Astrocyte (in vitro differentiated cells and primary cell): ENCODE measurements around the gene SLC25A22. TPM values are rescaled to one million over a fixed set of nuclear protein-coding genes. Genes with fewer than 3 reads are reported as not detected.

Source experiments
- DNase-seq: peaks from one replicate; pipeline ENCODE4 v3.0.0-alpha.2; 2010; ENCODE audit warnings: low read depth
- FAIRE-seq: peaks from 2 replicates; lab custom pipeline; 2011; peaks lifted over from hg19 to GRCh38; lab: Jason Lieb, UNC
- H2AFZ ChIP-seq: 2 replicates; pipeline ENCODE4 v1.6.0; 2012; ENCODE audit warnings: low read depth, low read length, inconsistent platforms
- H3K27ac ChIP-seq: 2 replicates; pipeline ENCODE4 v1.5.1; 2011; ENCODE audit warnings: low read depth, low read length, inconsistent platforms
- H3K27me3 ChIP-seq: 2 replicates; pipeline ENCODE4 v1.6.0; 2011; ENCODE audit warnings: low read length, inconsistent platforms; ENCODE audit not compliant: insufficient read depth
- H3K36me3 ChIP-seq: 2 replicates; pipeline ENCODE4 v1.5.1; 2011; ENCODE audit warnings: low read length, inconsistent platforms; ENCODE audit not compliant: insufficient read depth
- H3K4me1 ChIP-seq: 2 replicates; pipeline ENCODE4 v1.5.1; 2011; ENCODE audit warnings: low read length, inconsistent platforms; ENCODE audit not compliant: insufficient read depth
- H3K4me2 ChIP-seq: 2 replicates; pipeline ENCODE4 v1.6.0; 2012; ENCODE audit warnings: low read length, inconsistent platforms
- H3K4me3 ChIP-seq: 2 replicates; pipeline ENCODE4 v1.5.1; 2011; ENCODE audit warnings: low read depth, mild to moderate bottlenecking, low read length, inconsistent platforms; ENCODE audit not compliant: insufficient read depth
- H3K79me2 ChIP-seq: 2 replicates; pipeline ENCODE4 v1.6.0; 2012; ENCODE audit warnings: mild to moderate bottlenecking, low read length, inconsistent platforms; ENCODE audit not compliant: insufficient read depth
- H3K9ac ChIP-seq: 2 replicates; pipeline ENCODE4 v1.6.0; 2012; ENCODE audit warnings: mild to moderate bottlenecking, low read length, inconsistent platforms
- H3K9me3 ChIP-seq: 2 replicates; pipeline ENCODE4 v1.5.1; 2012; ENCODE audit warnings: low read depth, mild to moderate bottlenecking, low read length, inconsistent platforms; ENCODE audit not compliant: insufficient read depth
- H4K20me1 ChIP-seq: 2 replicates; pipeline ENCODE4 v1.6.0; 2012; ENCODE audit warnings: low read length, inconsistent platforms; ENCODE audit not compliant: insufficient read depth
- H3K27ac Mint-ChIP-seq: one replicate; pipeline ENCODE4 v1.8.0; 2021; ENCODE audit warnings: mild to moderate bottlenecking, mixed read lengths; ENCODE audit not compliant: unreplicated experiment
- H3K27me3 Mint-ChIP-seq: one replicate; pipeline ENCODE4 v1.8.0; 2021; ENCODE audit warnings: low read depth, mixed read lengths; ENCODE audit not compliant: unreplicated experiment
- H3K36me3 Mint-ChIP-seq: one replicate; pipeline ENCODE4 v1.8.0; 2021; ENCODE audit warnings: low read depth, mixed read lengths; ENCODE audit not compliant: unreplicated experiment
- H3K4me1 Mint-ChIP-seq: one replicate; pipeline ENCODE4 v1.8.0; 2021; ENCODE audit warnings: low read depth, mixed read lengths; ENCODE audit not compliant: unreplicated experiment
- H3K4me3 Mint-ChIP-seq: one replicate; pipeline ENCODE4 v1.8.0; 2021; ENCODE audit warnings: mild to moderate bottlenecking, moderate library complexity, mixed read lengths; ENCODE audit not compliant: unreplicated experiment
- H3K9me3 Mint-ChIP-seq: one replicate; pipeline ENCODE4 v1.8.0; 2021; ENCODE audit warnings: mild to moderate bottlenecking, mixed read lengths; ENCODE audit not compliant: unreplicated experiment
- CTCF ChIP-seq: IDR thresholded peaks from 2 replicates; pipeline ENCODE4 v1.5.1; 2011; ENCODE audit warnings: low read depth, mild to moderate bottlenecking, inconsistent platforms, low read length, moderate library complexity; ENCODE audit not compliant: insufficient read depth
- EZH2 ChIP-seq: IDR thresholded peaks from 2 replicates; pipeline ENCODE4 v1.6.1; 2012; ENCODE audit warnings: mild to moderate bottlenecking, low read length, inconsistent platforms; ENCODE audit not compliant: insufficient read depth
- total RNA-seq: library from RNA; stranded (reverse); gene quantifications from 2 replicates; pipeline ENCODE4 v1.2.1, GENCODE V29; 2021

Gene SLC25A22
- total RNA-seq, 1 donor from 2014 or later, result 21.4 TPM

- FAIRE-seq (no peak), DNase-seq (no peak)
- Histone ChIP-seq H3K9ac (no peak overlapping the region), H3K36me3 (peaks cover 3% of the 10 kb centered on the region), H3K9me3 (no peaks in the 10 kb centered on the region), H3K27ac (no peak overlapping the region), H3K4me3 (no peak overlapping the region), H3K4me1 (peaks cover 4% of the 10 kb centered on the region), H3K4me2 (no peak overlapping the region), H4K20me1 (peaks cover 76% of the 10 kb centered on the region), H3K79me2 (peaks cover 49% of the 10 kb centered on the region), H2AFZ (no peak overlapping the region), H3K27me3 (no peaks in the 10 kb centered on the region)
- no peak for TF ChIP-seq EZH2
- no peak for TF ChIP-seq CTCF
- no peaks in the 10 kb centered on the region for H3K9me3 Mint-ChIP-seq
- peaks cover 5% of the 10 kb centered on the region for H3K4me1 Mint-ChIP-seq
- no peak overlapping the region for H3K27ac Mint-ChIP-seq
- no peaks in the 10 kb centered on the region for H3K27me3 Mint-ChIP-seq
- peaks cover 4% of the 10 kb centered on the region for H3K36me3 Mint-ChIP-seq
- H3K4me3 Mint-ChIP-seq, result no peak overlapping the region
Measured at GRCh38 chr11:769887-770641, 28.0 kb downstream of the SLC25A22 start.

GRCh38 chr11:767238-767637 is 30.8 kb downstream of the SLC25A22 start:
- Histone ChIP-seq H3K27ac (no peak overlapping the region), H2AFZ (no peak overlapping the region), H3K4me2 (no peak overlapping the region), H3K4me1 (peaks cover 7% of the 10 kb centered on the region), H3K79me2 (peaks cover 21% of the 10 kb centered on the region), H3K4me3 (no peak overlapping the region), H3K27me3 (no peaks in the 10 kb centered on the region), H4K20me1 (peaks cover 73% of the 10 kb centered on the region), H3K9ac (no peak overlapping the region), H3K9me3 (no peaks in the 10 kb centered on the region), H3K36me3 (peaks cover 14% of the 10 kb centered on the region)
- Mint-ChIP-seq H3K4me1 (peaks cover 8% of the 10 kb centered on the region), H3K27me3 (no peaks in the 10 kb centered on the region), H3K36me3 (peaks cover 4% of the 10 kb centered on the region), H3K9me3 (no peaks in the 10 kb centered on the region), H3K27ac (no peak overlapping the region), H3K4me3 (no peak overlapping the region)
- no peak for TF ChIP-seq EZH2
- no peak for TF ChIP-seq CTCF
- no peak for FAIRE-seq
- no peak for DNase-seq

GRCh38 chr11:766936-767210 is 31.2 kb downstream of the SLC25A22 start:
- Histone ChIP-seq H3K4me1 (peaks cover 7% of the 10 kb centered on the region), H3K4me2 (no peak overlapping the region), H3K79me2 (peaks cover 18% of the 10 kb centered on the region), H3K4me3 (no peak overlapping the region), H3K36me3 (peaks cover 14% of the 10 kb centered on the region), H3K27ac (no peak overlapping the region), H3K9me3 (no peaks in the 10 kb centered on the region), H3K27me3 (no peaks in the 10 kb centered on the region), H2AFZ (no peak overlapping the region), H3K9ac (no peak overlapping the region), H4K20me1 (peaks cover 72% of the 10 kb centered on the region)
- H3K36me3 Mint-ChIP-seq, result peaks cover 4% of the 10 kb centered on the region
- H3K4me3 Mint-ChIP-seq, result no peak overlapping the region
- TF ChIP-seq EZH2 (no peak), CTCF (no peak)
- FAIRE-seq (no peak), DNase-seq (no peak)
- H3K9me3 Mint-ChIP-seq, result no peaks in the 10 kb centered on the region
- H3K27ac Mint-ChIP-seq, result peak overlapping the region; percentile 36
- H3K27me3 Mint-ChIP-seq, result no peaks in the 10 kb centered on the region
- peaks cover 8% of the 10 kb centered on the region for H3K4me1 Mint-ChIP-seq
